ENCODE measurements around the gene RAB23. TPM values are rescaled to one million over a fixed set of nuclear protein-coding genes. Genes with fewer than 3 reads are reported as not detected.

The RAB23 gene
- total RNA-seq, 2 donors from 2014 or later: 43.7 to 44.7 TPM

- DNase-seq (ENCODE audit: low spot score): no peak
- no peak for ATAC-seq (ENCODE audit: insufficient number of reproducible peaks, low FRiP score, low read depth)
These were observed 48.8 kb downstream of the RAB23 start for GRCh38 chr6:57173056-57173885.

GRCh38 chr6:57172136-57173055, 49.7 kb downstream of the RAB23 start, which contains the start of gene BAG2:
BAG2 (plus strand) TSS chr6:57172326; CDS start chr6:57172698, 372 bp downstream.
- no peaks in the 10 kb centered on the region for H3K9me3 ChIP-seq
- peak; percentile 39 for TF ChIP-seq CTCF (IDR thresholded peaks at IDR 0.05)
- peak within 1 kb of the TSS; percentile 84 for H3K4me3 ChIP-seq
- H3K27ac ChIP-seq: peak within 1 kb of the TSS; percentile 83 to 92
- peaks cover 3% of the 10 kb centered on the region for H3K36me3 ChIP-seq
- no peaks in the 10 kb centered on the region for H3K27me3 ChIP-seq (replicated peaks; ENCODE audit: insufficient read depth)
- peaks cover 31 to 32% of the 10 kb centered on the region in 2 donors for H3K4me1 ChIP-seq (ENCODE audit: control insufficient read depth in 1 of 2, low read depth in 2 of 2)
- peak; percentile 78 for ATAC-seq (ENCODE audit: insufficient number of reproducible peaks, low FRiP score, low read depth)
- DNase-seq (ENCODE audit: low spot score): peak; percentile 81

More at GRCh38 chr6:57173056-57173885, 48.8 kb downstream of the RAB23 start:
- Histone ChIP-seq H3K36me3 (no peaks in the 10 kb centered on the region), H3K4me3 (peak overlapping the region; percentile 84), H3K27me3 (replicated peaks; ENCODE audit: insufficient read depth) (no peaks in the 10 kb centered on the region), H3K9me3 (no peaks in the 10 kb centered on the region), H3K27ac (peak overlapping the region; percentile 83 to 92), H3K4me1 (ENCODE audit: control insufficient read depth in 1 of 2, low read depth in 2 of 2) (peaks cover 37 to 39% of the 10 kb centered on the region in 2 donors)
- no peak for TF ChIP-seq CTCF (IDR thresholded peaks at IDR 0.05)

- no peak overlapping the region for H3K27ac ChIP-seq
- no peaks in the 10 kb centered on the region for H3K27me3 ChIP-seq (replicated peaks; ENCODE audit: insufficient read depth)
- peaks cover 7% of the 10 kb centered on the region for H3K9me3 ChIP-seq
- H3K4me3 ChIP-seq: no peak overlapping the region
- DNase-seq (ENCODE audit: low spot score): no peak
- no peak for ATAC-seq (ENCODE audit: insufficient number of reproducible peaks, low FRiP score, low read depth)
- TF ChIP-seq CTCF (IDR thresholded peaks at IDR 0.05): no peak
- peaks cover 20% of the 10 kb centered on the region for H3K36me3 ChIP-seq
- H3K4me1 ChIP-seq (ENCODE audit: control insufficient read depth in 1 of 2, low read depth in 2 of 2): no peaks in the 10 kb centered on the region
These were observed 57.0 kb downstream of the RAB23 start for GRCh38 chr6:57165080-57165479.

- H3K36me3 ChIP-seq: peaks cover 20% of the 10 kb centered on the region
- ATAC-seq (ENCODE audit: insufficient number of reproducible peaks, low FRiP score, low read depth): no peak
These were observed 58.2 kb downstream of the RAB23 start for GRCh38 chr6:57163956-57164355.

More at GRCh38 chr6:57163956-57164355, 58.2 kb downstream of the RAB23 start:
- no peaks in the 10 kb centered on the region for H3K4me1 ChIP-seq (ENCODE audit: control insufficient read depth in 1 of 2, low read depth in 2 of 2)
- no peak overlapping the region for H3K4me3 ChIP-seq
- no peak for DNase-seq (ENCODE audit: low spot score)
- H3K9me3 ChIP-seq: peaks cover 7% of the 10 kb centered on the region
- TF ChIP-seq CTCF (IDR thresholded peaks at IDR 0.05): no peak
- no peak overlapping the region for H3K27ac ChIP-seq
- no peaks in the 10 kb centered on the region for H3K27me3 ChIP-seq (replicated peaks; ENCODE audit: insufficient read depth)

All from thoracic aorta (tissue), 2 donors.